AG10803 (cell line): Measurements from ENCODE around the gene JAKMIP3.
A peak's percentile ranks its signal among the peaks of the same experiment; 100 is the strongest.

Experiments
- DNase-seq: peaks from one replicate; pipeline ENCODE4 v3.0.0; 2010; ENCODE audit warnings: low read depth
- H3K4me3 ChIP-seq: 2 replicates; pipeline ENCODE4 v1.5.1; 2011; ENCODE audit warnings: mild to moderate bottlenecking, low read length, control low read depth
- TF ChIP-seq, protein P1 (sequence below): conservative IDR thresholded peaks from 2 replicates; pipeline ENCODE4 v1.5.1; 2011; ENCODE audit warnings: mild to moderate bottlenecking, low read length, control low read depth, inconsistent platforms

JAKMIP3 gene

DNA sequence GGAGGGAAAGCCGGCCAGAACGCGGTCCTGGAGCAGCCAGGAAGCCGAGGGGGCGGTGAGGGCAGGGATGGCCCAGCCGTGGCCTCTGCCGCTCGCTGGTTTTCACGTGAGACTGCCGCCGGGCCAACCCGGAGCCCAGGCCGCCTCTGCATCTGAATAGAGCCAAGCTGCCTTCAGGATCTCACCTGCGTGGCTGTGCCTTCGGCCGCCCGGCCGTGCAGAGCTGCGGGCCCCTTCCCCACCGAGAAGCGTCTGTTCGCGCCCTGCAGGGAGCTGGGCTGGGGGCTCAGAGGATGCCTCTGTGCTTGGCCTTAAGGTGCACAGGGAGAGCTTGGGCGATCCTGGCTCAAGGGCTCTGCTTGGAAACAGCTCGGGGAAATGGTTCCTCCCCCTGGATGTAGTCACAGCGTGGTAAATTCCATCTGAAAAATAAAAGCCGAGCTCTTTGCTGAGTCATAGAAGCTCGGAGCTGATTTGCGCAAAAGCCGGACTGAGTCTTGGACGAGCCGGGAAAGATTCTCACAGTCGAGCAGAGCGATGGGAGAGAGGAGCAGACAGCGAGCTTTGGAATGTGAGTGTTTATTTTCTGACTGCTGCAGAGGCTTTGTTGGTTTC lies at the start of gene JAKMIP3:
Gene JAKMIP3 (plus strand): TSS at position 456 of the 615 bp plus-strand sequence. CDS start 38,863 bp downstream, outside the sequence.
- H3K4me3 ChIP-seq = peak within 1 kb of the TSS; percentile 75
- DNase-seq = peak; percentile 92
- TF ChIP-seq, protein P1, sequence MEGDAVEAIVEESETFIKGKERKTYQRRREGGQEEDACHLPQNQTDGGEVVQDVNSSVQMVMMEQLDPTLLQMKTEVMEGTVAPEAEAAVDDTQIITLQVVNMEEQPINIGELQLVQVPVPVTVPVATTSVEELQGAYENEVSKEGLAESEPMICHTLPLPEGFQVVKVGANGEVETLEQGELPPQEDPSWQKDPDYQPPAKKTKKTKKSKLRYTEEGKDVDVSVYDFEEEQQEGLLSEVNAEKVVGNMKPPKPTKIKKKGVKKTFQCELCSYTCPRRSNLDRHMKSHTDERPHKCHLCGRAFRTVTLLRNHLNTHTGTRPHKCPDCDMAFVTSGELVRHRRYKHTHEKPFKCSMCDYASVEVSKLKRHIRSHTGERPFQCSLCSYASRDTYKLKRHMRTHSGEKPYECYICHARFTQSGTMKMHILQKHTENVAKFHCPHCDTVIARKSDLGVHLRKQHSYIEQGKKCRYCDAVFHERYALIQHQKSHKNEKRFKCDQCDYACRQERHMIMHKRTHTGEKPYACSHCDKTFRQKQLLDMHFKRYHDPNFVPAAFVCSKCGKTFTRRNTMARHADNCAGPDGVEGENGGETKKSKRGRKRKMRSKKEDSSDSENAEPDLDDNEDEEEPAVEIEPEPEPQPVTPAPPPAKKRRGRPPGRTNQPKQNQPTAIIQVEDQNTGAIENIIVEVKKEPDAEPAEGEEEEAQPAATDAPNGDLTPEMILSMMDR = no peak

DNA sequence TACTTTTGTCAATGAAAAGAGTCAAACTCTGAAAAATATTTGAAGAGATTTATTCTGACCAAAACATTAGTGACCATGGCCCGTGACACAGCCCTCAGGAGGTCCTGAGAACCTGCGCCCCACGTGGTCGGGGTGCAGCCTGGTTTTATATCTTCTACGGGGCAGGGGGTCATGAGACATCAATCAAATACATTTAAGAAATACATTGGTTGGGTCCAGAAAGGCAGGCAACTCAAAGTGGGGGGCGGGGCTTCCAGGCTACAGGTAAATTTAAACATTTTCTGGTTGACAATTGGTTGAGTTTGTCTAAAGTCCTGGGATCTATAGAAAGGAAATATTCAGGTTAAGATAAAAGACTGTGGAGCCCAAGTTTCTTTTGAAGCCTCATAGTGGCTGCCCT lies 49.2 kb upstream of the JAKMIP3 start:
- no peak for DNase-seq
- TF ChIP-seq, protein P1 = no peak
- H3K4me3 ChIP-seq = no peak overlapping the region

DNA sequence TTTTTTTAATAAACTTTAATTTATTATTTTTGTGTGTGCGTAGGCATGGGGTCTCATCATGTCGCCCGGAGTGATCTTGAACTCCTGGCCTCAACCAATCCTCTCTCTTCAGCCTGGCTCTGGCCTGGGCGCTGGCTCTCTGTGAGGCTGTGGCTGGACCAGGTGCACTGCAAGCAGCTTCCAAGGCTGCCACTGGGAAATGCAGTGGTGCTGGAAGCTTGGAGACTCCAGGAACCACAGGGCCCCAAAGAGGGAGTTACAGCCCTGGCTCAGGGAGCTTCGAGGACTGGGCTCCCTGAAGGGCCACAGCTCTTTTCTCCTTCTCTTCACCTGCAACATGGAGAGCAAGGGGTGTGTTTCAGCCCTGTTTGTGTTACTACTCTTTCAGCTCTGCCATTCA lies 47.3 kb upstream of the JAKMIP3 start:
- no peak for DNase-seq
- TF ChIP-seq, protein P1 = no peak
- no peak overlapping the region for H3K4me3 ChIP-seq

DNA sequence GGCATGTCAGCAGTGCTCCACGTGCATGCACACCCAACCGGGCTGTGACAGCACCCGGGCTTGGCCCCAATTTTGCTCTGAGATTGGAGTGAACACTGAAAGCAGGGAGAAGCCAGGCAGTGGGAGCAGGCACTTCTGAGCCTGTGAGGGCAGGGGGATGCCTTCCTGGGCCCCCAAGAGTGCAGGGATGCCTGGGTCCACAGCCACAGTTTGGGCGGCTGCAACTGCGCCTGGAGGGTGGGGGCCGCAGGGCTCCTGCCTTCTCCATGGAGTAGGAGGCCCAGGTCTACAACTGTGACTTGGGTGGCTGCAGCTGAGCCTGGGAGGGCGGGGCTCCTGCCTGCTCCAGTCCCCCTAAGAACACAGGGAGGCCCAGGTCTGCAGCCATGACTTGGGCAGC lies 46.4 kb upstream of the JAKMIP3 start:
- DNase-seq = no peak
- no peak overlapping the region for H3K4me3 ChIP-seq
- TF ChIP-seq, protein P1 = no peak

DNA sequence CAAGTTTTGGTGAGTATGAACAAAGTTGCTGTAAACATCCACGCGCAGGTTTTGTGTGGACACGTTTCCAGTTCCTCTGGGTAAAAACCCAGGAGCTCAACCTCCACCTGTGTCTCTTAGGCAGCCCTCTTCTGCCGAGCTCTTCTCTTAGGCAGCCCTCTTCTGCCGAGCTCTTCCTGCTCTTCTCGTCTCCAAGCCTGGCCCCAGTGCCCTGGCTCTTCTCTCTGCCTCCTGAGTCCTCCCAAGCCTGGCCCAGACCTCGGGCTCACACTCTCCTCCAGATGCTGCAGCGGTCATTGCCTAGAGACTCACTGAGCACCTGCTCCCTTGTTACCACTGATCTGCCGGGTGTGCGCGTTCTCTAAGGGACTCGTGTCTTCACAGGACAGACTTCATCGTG lies 45.3 kb upstream of the JAKMIP3 start:
- no peak overlapping the region for H3K4me3 ChIP-seq
- no peak for DNase-seq
- TF ChIP-seq, protein P1 = no peak

DNA sequence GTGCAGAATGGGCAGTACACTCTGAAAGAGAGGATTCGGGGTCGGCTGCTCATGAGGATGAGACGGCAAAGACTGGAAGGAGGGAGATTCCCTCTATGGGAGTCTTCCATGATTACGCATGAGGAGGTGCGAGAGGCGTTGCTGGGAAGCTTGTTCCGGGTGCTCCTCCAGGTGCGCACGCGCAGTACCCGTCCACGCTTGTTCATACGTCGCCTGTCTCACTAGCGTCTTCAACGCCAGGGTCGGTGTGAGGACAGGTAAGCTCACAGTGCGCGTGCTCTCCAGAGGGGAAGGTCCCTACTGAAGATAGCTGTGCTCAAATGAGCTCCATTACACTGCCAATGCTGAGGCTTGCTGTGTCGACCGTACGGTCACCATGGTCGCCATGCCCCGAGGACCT lies 44.7 kb upstream of the JAKMIP3 start:
- no peak for DNase-seq
- TF ChIP-seq, protein P1 = no peak
- no peak overlapping the region for H3K4me3 ChIP-seq

DNA sequence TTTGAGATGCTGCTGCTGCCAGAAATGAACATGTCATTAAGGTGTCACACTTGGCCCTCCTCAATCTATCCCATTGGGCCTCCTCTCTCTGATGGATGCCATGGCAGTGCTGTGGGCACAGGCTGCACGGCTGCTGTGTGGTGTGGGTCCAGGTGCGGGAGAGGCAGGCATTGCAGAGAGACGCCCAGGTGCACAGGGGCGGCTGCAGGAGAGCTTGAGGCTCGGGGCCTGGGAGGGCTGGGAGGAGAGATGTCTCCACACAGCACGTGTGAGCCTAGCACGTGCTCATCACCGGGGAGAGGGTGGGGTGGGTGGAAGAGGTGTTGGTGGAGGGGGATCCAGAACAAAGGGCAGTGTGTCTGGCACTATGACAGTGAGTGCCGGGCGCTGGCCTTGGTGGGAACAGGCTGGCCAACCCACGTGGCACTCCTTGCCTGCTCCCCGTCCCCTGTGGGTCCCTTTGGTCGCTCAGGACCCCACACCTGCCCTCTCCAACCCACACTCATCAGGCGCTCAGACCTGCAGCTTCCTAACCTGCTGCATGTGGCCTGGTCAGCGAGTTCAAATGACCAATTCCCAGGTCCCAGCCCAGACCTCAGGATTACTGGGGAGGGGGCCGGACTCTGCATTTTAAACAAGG lies 44.1 kb upstream of the JAKMIP3 start:
- no peak overlapping the region for H3K4me3 ChIP-seq
- no peak for DNase-seq
- TF ChIP-seq, protein P1 = no peak
